A673 (cell line): Measurements from ENCODE around the gene CSNK2A1.

ENCODE experiments used
- EZH2 ChIP-seq: fragments of 200-600 bp; sonication (generic); IDR thresholded peaks from 2 replicates; pipeline ENCODE4 v1.6.1; 2017; ENCODE audit warnings: borderline replicate concordance, low read depth, mild to moderate bottlenecking, mixed read lengths, antibody characterized with exemption, low read length; ENCODE audit not compliant: poor library complexity, severe bottlenecking
- TF ChIP-seq, protein P1 (sequence below): fragments of 300-800, 200-600 bp; sonication (generic); conservative IDR thresholded peaks from 2 replicates; pipeline ENCODE4 v1.5.1; 2017; ENCODE audit warnings: low read depth, mild to moderate bottlenecking, antibody characterized with exemption, low read length, moderate library complexity, mixed read lengths

DNA sequence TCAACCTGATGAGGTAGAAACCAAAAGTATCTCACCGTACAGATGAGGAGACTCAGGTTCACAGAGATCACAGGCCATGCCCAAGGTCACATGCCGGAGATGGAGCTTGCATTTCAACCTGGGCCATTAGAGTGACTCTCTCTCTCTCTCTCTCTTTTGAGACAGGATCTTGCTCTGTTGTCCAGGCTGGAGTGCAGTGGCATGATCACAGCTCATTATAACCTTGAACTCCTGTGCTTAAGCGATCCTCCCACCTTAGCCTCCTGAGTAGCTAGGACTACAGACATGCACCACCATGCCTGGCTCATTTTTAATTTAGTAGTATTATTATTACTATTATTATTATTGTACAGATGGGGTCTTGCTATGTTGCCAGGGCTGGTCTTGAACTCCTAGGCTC, 2.8 kb upstream of the CSNK2A1 start:
- TF ChIP-seq, protein P1, sequence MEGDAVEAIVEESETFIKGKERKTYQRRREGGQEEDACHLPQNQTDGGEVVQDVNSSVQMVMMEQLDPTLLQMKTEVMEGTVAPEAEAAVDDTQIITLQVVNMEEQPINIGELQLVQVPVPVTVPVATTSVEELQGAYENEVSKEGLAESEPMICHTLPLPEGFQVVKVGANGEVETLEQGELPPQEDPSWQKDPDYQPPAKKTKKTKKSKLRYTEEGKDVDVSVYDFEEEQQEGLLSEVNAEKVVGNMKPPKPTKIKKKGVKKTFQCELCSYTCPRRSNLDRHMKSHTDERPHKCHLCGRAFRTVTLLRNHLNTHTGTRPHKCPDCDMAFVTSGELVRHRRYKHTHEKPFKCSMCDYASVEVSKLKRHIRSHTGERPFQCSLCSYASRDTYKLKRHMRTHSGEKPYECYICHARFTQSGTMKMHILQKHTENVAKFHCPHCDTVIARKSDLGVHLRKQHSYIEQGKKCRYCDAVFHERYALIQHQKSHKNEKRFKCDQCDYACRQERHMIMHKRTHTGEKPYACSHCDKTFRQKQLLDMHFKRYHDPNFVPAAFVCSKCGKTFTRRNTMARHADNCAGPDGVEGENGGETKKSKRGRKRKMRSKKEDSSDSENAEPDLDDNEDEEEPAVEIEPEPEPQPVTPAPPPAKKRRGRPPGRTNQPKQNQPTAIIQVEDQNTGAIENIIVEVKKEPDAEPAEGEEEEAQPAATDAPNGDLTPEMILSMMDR: no peak
- no peak for TF ChIP-seq EZH2
